Ramos (cell line): Measurements from ENCODE around the gene CSGALNACT2.

Experiments
- in situ Hi-C: fragments of 300-500 bp; cut with MboI; formaldehyde crosslinking; loops from one replicate; pipeline ENCODE4 v1.14.3; 2022; ENCODE audit warnings: low sequenced_read_pairs; ENCODE audit not compliant: unreplicated experiment

CSGALNACT2 gene

GRCh38 chr10:43123361-43124093, 14.7 kb upstream of the CSGALNACT2 start:
- in situ Hi-C loops = no loop called here

GRCh38 chr10:43124094-43124521, 14.1 kb upstream of the CSGALNACT2 start:
- in situ Hi-C loops = no loop called here

GRCh38 chr10:43124574-43125273, 13.5 kb upstream of the CSGALNACT2 start:
- in situ Hi-C loops = no loop called here

GRCh38 chr10:43125274-43125845, 12.9 kb upstream of the CSGALNACT2 start:
- in situ Hi-C loops = no loop called here

GRCh38 chr10:43125881-43126731, 12.1 kb upstream of the CSGALNACT2 start:
- in situ Hi-C loops = no loop called here

- in situ Hi-C loops = no loop called here
Observed at GRCh38 chr10:43126759-43127424, 11.4 kb upstream of the CSGALNACT2 start.

- in situ Hi-C loops = no loop called here
Observed at GRCh38 chr10:43127442-43127841, 10.8 kb upstream of the CSGALNACT2 start.

GRCh38 chr10:43128331-43128730, 9.9 kb upstream of the CSGALNACT2 start:
- in situ Hi-C loops = no loop called here

- in situ Hi-C loops = no loop called here
Observed at GRCh38 chr10:43128958-43129706, 9.1 kb upstream of the CSGALNACT2 start.

GRCh38 chr10:43130770-43131171, 7.5 kb upstream of the CSGALNACT2 start:
- in situ Hi-C loops = no loop called here

- in situ Hi-C loops = no loop called here
Observed at GRCh38 chr10:43131256-43131655, 7.0 kb upstream of the CSGALNACT2 start.

- in situ Hi-C loops = no loop called here
Observed at GRCh38 chr10:43131906-43132305, 6.3 kb upstream of the CSGALNACT2 start.

- in situ Hi-C loops = no loop called here
Observed at GRCh38 chr10:43132867-43133787, 5.1 kb upstream of the CSGALNACT2 start.

- in situ Hi-C loops = no loop called here
Observed at GRCh38 chr10:43134126-43134905, 3.9 kb upstream of the CSGALNACT2 start.

GRCh38 chr10:43135064-43135463, 3.2 kb upstream of the CSGALNACT2 start:
- in situ Hi-C loops = no loop called here

GRCh38 chr10:43135656-43136055, 2.6 kb upstream of the CSGALNACT2 start:
- in situ Hi-C loops = no loop called here

- in situ Hi-C loops = no loop called here
Observed at GRCh38 chr10:43136432-43136831, 1.8 kb upstream of the CSGALNACT2 start.
